RPMI8226 (cell line): ENCODE data around the gene NAXD.
"Not testable (repeated sequence)": the region's sequence is repeated elsewhere in the genome, so short reads cannot be mapped to it uniquely, and the experiment has no call there.

Source experiments
- DNase-seq: peaks from one replicate; pipeline ENCODE4 v3.0.0-alpha.2; 2015

Gene NAXD

GRCh38 chr13:110669036-110669435, 53.7 kb downstream of the NAXD start:
- no peak for DNase-seq

- not testable (repeated sequence) for DNase-seq
Observed at GRCh38 chr13:110669814-110670213, 54.5 kb downstream of the NAXD start.

GRCh38 chr13:110676595-110677587, 61.5 kb downstream of the NAXD start:
- DNase-seq = peak; percentile 77

GRCh38 chr13:110677731-110678545, 62.6 kb downstream of the NAXD start:
- DNase-seq = no peak

- DNase-seq = peak; percentile 29
Observed at GRCh38 chr13:110680852-110681251, 65.5 kb downstream of the NAXD start.

DNA sequence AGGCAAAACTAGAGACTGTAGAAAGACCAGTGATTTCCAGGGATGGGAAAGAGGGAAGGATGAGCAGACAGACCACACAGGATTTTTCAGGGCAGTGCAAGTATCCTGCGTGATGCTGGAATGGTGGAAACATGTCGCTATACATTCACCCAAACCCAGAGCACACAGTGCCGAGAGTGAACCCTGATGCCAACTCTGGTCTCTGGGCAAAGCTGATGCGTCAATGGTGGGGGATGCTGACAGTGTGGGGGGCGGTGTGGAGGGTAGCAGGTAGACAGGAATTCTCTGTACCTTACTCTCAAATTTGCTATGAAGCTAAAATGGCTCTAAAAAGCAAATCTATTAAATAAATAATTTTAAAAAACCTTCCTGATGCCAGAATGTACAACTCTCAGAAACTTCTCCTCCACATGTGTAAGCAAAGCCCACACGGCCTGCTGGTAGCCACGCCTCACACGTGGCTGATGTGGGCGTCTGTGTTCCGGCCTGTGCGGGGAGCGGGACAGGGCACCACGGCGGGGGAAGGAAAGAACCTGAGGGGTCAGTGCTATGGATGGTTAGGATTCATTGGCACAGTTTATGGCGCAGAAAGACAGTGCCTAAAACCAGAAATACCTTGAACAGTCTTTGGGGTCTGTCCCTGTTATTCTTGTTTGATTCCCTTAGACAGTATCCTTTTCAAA, 66.7 kb downstream of the NAXD start:
- DNase-seq = no peak

GRCh38 chr13:110682746-110683145, 67.4 kb downstream of the NAXD start:
- DNase-seq = no peak

DNA sequence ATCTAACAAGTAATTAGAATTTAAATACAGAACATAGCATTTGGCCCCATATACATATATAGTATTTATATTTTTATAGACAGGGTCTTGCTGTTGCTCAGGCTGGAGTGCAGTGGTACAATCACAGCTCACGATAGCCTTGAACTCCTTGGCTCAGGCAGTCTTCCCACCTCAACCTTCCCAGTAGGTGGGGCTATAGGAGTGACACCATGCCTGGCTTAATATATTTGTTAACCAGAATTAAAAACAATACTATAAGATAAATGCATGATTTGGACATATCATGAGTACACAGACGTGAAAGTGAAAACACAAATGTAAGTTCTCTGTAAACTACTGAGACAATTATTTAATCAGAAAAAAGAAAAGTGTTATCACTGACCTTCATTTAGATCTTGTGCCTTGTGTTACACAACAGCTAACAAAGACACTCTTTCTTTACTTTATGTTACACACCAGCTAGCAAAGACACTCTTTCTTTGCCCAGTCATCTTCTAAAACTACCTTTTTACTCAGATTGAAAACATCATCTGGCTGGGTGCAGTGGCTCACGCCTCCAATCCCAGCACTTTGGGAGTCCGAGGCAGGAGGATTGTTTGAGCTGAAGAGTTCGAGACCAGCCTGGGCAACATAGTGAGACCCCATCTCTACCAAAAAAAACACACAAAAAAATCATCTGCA, 68.0 kb downstream of the NAXD start:
- DNase-seq = no peak

GRCh38 chr13:110683921-110684320, 68.6 kb downstream of the NAXD start:
- DNase-seq = no peak

DNA sequence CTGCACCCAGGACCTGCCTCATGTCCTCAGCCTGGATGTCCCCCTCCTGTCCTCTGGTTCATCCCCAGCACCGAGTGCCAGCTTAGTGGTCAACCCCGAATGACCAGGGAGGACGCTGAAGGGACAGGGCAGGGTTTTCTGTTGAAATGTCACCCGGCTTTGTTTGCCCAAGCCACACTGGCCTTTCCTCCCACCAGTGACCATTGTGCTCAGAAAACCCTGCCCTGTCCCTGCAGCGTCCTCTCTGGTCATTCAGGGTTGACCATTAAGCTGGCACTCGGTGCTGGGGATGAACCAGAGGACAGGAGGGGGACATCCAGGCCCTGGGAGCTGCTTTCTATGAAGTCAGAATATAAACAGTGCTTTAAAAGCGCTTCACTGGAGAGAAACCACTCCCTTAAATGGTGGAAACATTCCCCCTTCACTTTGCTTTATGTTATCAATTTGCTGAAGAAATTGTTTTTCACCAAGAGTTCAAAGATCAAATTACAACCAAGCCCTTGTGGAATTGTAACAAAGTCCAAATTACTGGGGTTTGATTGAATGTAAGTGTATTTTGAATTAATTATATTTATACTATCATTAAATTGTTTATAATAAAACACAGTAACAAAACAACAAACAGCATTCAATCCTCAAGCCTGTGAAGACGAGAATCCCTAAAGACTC, 69.2 kb downstream of the NAXD start:
- DNase-seq = no peak

DNA sequence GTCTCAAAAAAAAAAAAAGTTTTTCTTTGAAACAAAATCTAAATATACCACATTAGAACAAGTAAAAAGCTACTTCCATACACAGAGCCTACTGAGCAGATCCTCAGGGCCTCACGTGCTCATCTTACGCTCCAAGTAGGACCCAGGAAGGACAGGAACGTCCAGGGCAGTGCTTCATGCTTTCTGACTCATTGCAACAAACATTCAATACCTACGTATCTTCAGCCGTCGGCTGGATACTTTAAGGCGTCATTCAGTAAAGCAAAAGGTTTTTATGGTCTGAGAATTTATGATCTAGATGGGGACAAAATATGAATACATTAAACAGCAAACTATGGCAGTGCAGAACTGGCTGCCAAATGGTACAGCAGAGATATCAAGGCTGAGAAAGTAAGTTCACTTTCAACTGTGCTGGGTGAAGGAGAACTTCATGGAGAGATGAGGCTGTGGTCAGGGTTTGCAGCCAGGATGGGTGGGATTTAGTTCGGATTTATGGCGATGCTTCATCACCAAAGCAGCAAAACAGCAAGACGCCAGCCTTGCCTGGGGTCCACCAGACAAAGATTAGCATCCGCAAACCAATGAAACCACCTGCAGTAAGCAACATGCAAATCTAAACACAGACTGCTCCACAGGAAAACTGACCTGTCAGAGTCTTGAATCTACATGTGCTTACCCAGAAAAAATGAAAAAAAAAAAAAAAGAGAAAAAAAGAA, 70.1 kb downstream of the NAXD start:
- no peak for DNase-seq

- no peak for DNase-seq
Observed at GRCh38 chr13:110687736-110688135, 72.4 kb downstream of the NAXD start.

GRCh38 chr13:110689041-110689440, 73.7 kb downstream of the NAXD start:
- no peak for DNase-seq
